ENCODE results near the gene SDK1. TPM values are rescaled to one million over a fixed set of nuclear protein-coding genes. Genes with fewer than 3 reads are reported as not detected.

SDK1 gene
- total and polyA plus RNA-seq, 12 donors, result 1.0 to 5.3 (median 3.2) TPM

- ATAC-seq (no peak), DNase-seq (no peak)
- peaks cover 0 to 25% (median 0%) of the 10 kb centered on the region in 7 donors for H3K27me3 ChIP-seq
- TF ChIP-seq CTCF (IDR thresholded peaks at IDR 0.05), result no peak
- peaks cover 0 to 9% (median 3%) of the 10 kb centered on the region in 11 donors for H3K9me3 ChIP-seq
- no peaks in the 10 kb centered on the region for H3K36me3 ChIP-seq
- no peak overlapping the region for H3K4me3 ChIP-seq
- intact Hi-C loops (cut with DNase I), result no loop called here
- WGBS, 2 donors, result 75 to 79% methylated on average over 11 of the region's 11 CpGs
- H3K4me1 ChIP-seq, result no peaks in the 10 kb centered on the region
- H3K27ac ChIP-seq, result no peak overlapping the region
Measured at GRCh38 chr7:4269746-4270145, 968.7 kb downstream of the SDK1 start.

GRCh38 chr7:4270268-4270667 lies 969.2 kb downstream of the SDK1 start:
- DNase-seq, result no peak
- 77 to 82% methylated on average over 12 of the region's 12 CpGs for WGBS, 2 donors
- H3K27me3 ChIP-seq, result peaks cover 0 to 20% (median 0%) of the 10 kb centered on the region in 7 donors

GRCh38 chr7:4270941-4271715 lies 970.1 kb downstream of the SDK1 start:
- H3K9me3 ChIP-seq, result peaks cover 0 to 13% (median 4%) of the 10 kb centered on the region in 11 donors
- ATAC-seq (no peak), DNase-seq (no peak)
- WGBS, 2 donors, result 71 to 74% methylated on average over 13 of the region's 13 CpGs
- no peaks in the 10 kb centered on the region for H3K4me1 ChIP-seq
- intact Hi-C loops (cut with DNase I), result no loop called here
- H3K27me3 ChIP-seq, result peaks cover 0 to 20% (median 0%) of the 10 kb centered on the region in 7 donors
- no peak overlapping the region for H3K4me3 ChIP-seq
- no peak overlapping the region for H3K27ac ChIP-seq
- no peak for TF ChIP-seq CTCF (IDR thresholded peaks at IDR 0.05)
- H3K36me3 ChIP-seq, result no peaks in the 10 kb centered on the region

More at GRCh38 chr7:4270268-4270667, 969.2 kb downstream of the SDK1 start:
- intact Hi-C loops (cut with DNase I), result no loop called here
- no peak for TF ChIP-seq CTCF (IDR thresholded peaks at IDR 0.05)
- H3K36me3 ChIP-seq, result no peaks in the 10 kb centered on the region
- H3K9me3 ChIP-seq, result peaks cover 0 to 12% (median 4%) of the 10 kb centered on the region in 11 donors
- no peak overlapping the region for H3K27ac ChIP-seq
- ATAC-seq, result no peak
- H3K4me3 ChIP-seq, result no peak overlapping the region
- no peaks in the 10 kb centered on the region for H3K4me1 ChIP-seq

- Histone ChIP-seq H3K4me1 (no peaks in the 10 kb centered on the region), H3K36me3 (no peaks in the 10 kb centered on the region), H3K9me3 (peaks cover 0 to 13% (median 4%) of the 10 kb centered on the region in 11 donors), H3K4me3 (no peak overlapping the region), H3K27ac (no peak overlapping the region), H3K27me3 (peaks cover 0 to 20% (median 0%) of the 10 kb centered on the region in 7 donors)
- DNase-seq (no peak), ATAC-seq (no peak)
- WGBS, 2 donors, result 79 to 82% methylated on average over 10 of the region's 10 CpGs
- no peak for TF ChIP-seq CTCF (IDR thresholded peaks at IDR 0.05)
- intact Hi-C loops (cut with DNase I), result no loop called here
Measured at GRCh38 chr7:4271716-4272015, 970.6 kb downstream of the SDK1 start.

Measured in heart right ventricle (tissue), 16 donors.